ENCODE measurements around the gene ITPRIPL1.

- TF ChIP-seq, protein P1, sequence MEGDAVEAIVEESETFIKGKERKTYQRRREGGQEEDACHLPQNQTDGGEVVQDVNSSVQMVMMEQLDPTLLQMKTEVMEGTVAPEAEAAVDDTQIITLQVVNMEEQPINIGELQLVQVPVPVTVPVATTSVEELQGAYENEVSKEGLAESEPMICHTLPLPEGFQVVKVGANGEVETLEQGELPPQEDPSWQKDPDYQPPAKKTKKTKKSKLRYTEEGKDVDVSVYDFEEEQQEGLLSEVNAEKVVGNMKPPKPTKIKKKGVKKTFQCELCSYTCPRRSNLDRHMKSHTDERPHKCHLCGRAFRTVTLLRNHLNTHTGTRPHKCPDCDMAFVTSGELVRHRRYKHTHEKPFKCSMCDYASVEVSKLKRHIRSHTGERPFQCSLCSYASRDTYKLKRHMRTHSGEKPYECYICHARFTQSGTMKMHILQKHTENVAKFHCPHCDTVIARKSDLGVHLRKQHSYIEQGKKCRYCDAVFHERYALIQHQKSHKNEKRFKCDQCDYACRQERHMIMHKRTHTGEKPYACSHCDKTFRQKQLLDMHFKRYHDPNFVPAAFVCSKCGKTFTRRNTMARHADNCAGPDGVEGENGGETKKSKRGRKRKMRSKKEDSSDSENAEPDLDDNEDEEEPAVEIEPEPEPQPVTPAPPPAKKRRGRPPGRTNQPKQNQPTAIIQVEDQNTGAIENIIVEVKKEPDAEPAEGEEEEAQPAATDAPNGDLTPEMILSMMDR (IDR thresholded peaks at IDR 0.05) = no peak
- TF ChIP-seq POLR2A (IDR thresholded peaks at IDR 0.05) = no peak
Measured at GRCh38 chr2:96315005-96315399, 10.1 kb upstream of the ITPRIPL1 start.
